NCI-H2107 treated with DMSO at 0.1 percent for 48 hours (cell line): ENCODE measurements around the gene NPBWR2.
A peak's percentile ranks its signal among the peaks of the same experiment; 100 is the strongest.

Source experiments
- DNase-seq: peaks from one replicate; lab custom pipeline; 2025; ENCODE audit not compliant: unreplicated experiment; lab: John Stamatoyannopoulos, UW

The NPBWR2 gene

GRCh38 chr20:64075556-64075955, 31.8 kb downstream of the NPBWR2 start:
- DNase-seq, result no peak

- DNase-seq, result no peak
Observed at GRCh38 chr20:64074963-64075362, 32.4 kb downstream of the NPBWR2 start.

GRCh38 chr20:64074184-64074789, 33.1 kb downstream of the NPBWR2 start:
- no peak for DNase-seq

- DNase-seq, result no peak
Observed at GRCh38 chr20:64073476-64074183, 33.7 kb downstream of the NPBWR2 start.

- no peak for DNase-seq
Observed at GRCh38 chr20:64072498-64073063, 34.8 kb downstream of the NPBWR2 start.

GRCh38 chr20:64071341-64072332, 35.7 kb downstream of the NPBWR2 start:
- no peak for DNase-seq

- DNase-seq, result no peak
Observed at GRCh38 chr20:64070244-64070993, 36.9 kb downstream of the NPBWR2 start.

- no peak for DNase-seq
Observed at GRCh38 chr20:64069614-64070243, 37.6 kb downstream of the NPBWR2 start.

- no peak for DNase-seq
Observed at GRCh38 chr20:64069209-64069613, 38.2 kb downstream of the NPBWR2 start.

GRCh38 chr20:64068386-64069208, 38.8 kb downstream of the NPBWR2 start:
- DNase-seq, result no peak

GRCh38 chr20:64067733-64068307, 39.5 kb downstream of the NPBWR2 start:
- no peak for DNase-seq

GRCh38 chr20:64067005-64067632, 40.2 kb downstream of the NPBWR2 start:
- DNase-seq, result no peak

GRCh38 chr20:64065974-64066343, 41.4 kb downstream of the NPBWR2 start:
- no peak for DNase-seq

- DNase-seq, result peak; percentile 58
Observed at GRCh38 chr20:64065062-64065973, 42.0 kb downstream of the NPBWR2 start.

GRCh38 chr20:64064145-64064698, 43.1 kb downstream of the NPBWR2 start:
- DNase-seq, result no peak

GRCh38 chr20:64063389-64064144, 43.8 kb downstream of the NPBWR2 start:
- no peak for DNase-seq
